Mammary microvascular endothelial cell (primary cell): ENCODE data around the gene ATP13A4. TPM values are rescaled to one million over a fixed set of nuclear protein-coding genes. Genes with fewer than 3 reads are reported as not detected.

Experiments
- total RNA-seq: library from RNA; depleted of rRNA; stranded (reverse); fragments of >200 nt; gene quantifications from 2 replicates; pipeline ENCODE4 v1.2.3, GENCODE V29; 2015

The ATP13A4 gene
- 0.07 TPM in 1 of 2 replicates, not detected in the other for total RNA-seq

DNA sequence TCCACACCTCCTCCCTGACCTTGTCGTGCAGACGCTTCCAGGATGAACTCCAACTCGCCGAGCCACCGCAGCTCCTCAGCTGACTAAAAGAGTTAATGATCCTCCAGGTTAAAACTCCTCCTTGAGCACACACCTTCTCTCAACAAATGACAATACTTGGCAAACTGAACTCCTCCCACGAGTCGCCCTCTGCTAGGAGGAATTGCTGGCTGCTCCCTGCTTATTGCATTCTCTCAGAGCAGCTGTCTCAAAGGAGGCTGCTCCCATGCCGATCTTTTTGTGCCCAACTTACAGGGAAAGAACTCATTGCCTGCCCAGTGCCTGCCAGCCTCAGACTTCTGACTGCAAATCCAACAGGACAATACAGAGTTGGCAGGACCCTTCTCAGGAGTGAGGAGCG lies at the start of gene ATP13A4:
Gene ATP13A4 (minus strand): TSS at position 85 of the 400 bp plus-strand sequence. CDS start 96 bp downstream, outside the sequence.

DNA sequence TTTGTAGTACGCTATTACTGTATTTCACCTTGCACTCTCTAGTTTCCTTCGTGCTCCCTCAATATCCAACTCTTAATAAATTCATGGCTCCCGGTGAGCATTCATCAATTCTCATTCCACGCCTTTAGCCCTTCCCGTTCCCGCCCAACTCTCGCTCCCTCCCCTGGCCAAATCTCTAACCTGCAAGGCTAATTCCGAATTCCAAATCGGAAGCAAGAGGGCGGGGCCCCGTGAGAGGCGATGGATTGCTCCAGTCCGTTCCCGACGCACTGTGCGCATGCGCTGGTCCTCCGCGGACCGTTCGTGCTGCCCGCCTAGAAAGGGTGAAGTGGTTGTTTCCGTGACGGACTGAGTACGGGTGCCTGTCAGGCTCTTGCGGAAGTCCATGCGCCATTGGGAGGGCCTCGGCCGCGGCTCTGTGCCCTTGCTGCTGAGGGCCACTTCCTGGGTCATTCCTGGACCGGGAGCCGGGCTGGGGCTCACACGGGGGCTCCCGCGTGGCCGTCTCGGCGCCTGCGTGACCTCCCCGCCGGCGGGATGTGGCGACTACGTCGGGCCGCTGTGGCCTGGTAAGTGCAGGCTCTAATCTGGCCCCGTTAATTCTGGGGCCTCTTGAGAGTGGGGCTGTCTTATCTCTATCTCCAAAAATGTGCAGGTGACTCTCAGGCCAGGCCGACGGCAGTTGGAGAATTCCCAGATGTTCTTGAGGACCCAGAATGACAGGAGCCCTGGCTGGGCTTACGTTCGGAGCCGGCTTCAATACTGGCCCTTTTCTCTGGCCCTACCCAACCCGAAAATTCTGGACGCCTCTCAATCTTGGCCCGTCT lies 38.4 kb upstream of the ATP13A4 start, which contains the start of gene OPA1:
Gene OPA1 (plus strand): TSS at position 368 of the 827 bp plus-strand sequence. CDS start 170 bp downstream, at position 538.

GRCh38 chr3:193378706-193379105 lies 176.0 kb downstream of the ATP13A4 start, which contains the start of gene ATP13A5:
Gene ATP13A5, minus strand, starts transcription at chr3:193378753. Its CDS starts 28 bp downstream, at chr3:193378725.

Other genes with a start within 250 kb of the ATP13A4 start
- gene ATP13A5, start 176.1 kb downstream of the ATP13A4 start, total RNA-seq: 0.13 TPM in 1 of 2 replicates, not detected in the other
- gene OPA1, start 38.3 kb upstream of the ATP13A4 start, total RNA-seq: 37.1 and 51.0 TPM in 2 replicates